GM12874 (cell line): Measurements from ENCODE around the gene TKT.
A peak's percentile ranks its signal among the peaks of the same experiment; 100 is the strongest.

ENCODE experiments used
- CTCF ChIP-seq: IDR thresholded peaks from 2 replicates; pipeline ENCODE4 v1.5.1; 2011; ENCODE audit warnings: low read depth, mild to moderate bottlenecking, control low read depth, low read length, moderate library complexity; ENCODE audit not compliant: insufficient read depth

Gene TKT

GRCh38 chr3:53230789-53231188, 25.0 kb downstream of the TKT start:
- no peak for TF ChIP-seq CTCF

GRCh38 chr3:53230041-53230621, 25.7 kb downstream of the TKT start:
- peak; percentile 22; the same call in 1 of the 2 replicates for TF ChIP-seq CTCF

GRCh38 chr3:53229606-53230005, 26.2 kb downstream of the TKT start:
- no peak for TF ChIP-seq CTCF

GRCh38 chr3:53229171-53229570, 26.7 kb downstream of the TKT start:
- TF ChIP-seq CTCF, result no peak

- TF ChIP-seq CTCF, result no peak
Measured at GRCh38 chr3:53227993-53228885, 27.6 kb downstream of the TKT start.

GRCh38 chr3:53226841-53227407, 28.9 kb downstream of the TKT start:
- no peak for TF ChIP-seq CTCF

- TF ChIP-seq CTCF, result no peak
Measured at GRCh38 chr3:53226142-53226840, 29.5 kb downstream of the TKT start.
